WTC11 (cell line): ENCODE data around the gene GPATCH3. TPM values are rescaled to one million over a fixed set of nuclear protein-coding genes. Genes with fewer than 3 reads are reported as not detected.

Source experiments
- ESRRA ChIP-seq: sonication (generic); formaldehyde crosslinking; IDR thresholded peaks from 2 replicates; pipeline ENCODE4 v1.8.1; 2022; ENCODE audit warnings: mild to moderate bottlenecking, missing genetic modification reagents, borderline replicate concordance
- GABPB1 ChIP-seq: sonication (generic); formaldehyde crosslinking; IDR thresholded peaks from 2 replicates; pipeline ENCODE4 v1.8.1; 2023; ENCODE audit warnings: mild to moderate bottlenecking, missing genetic modification reagents
- IRF2 ChIP-seq: sonication (generic); formaldehyde crosslinking; IDR thresholded peaks from 2 replicates; pipeline ENCODE4 v1.8.0; 2022; ENCODE audit warnings: low read depth, missing genetic modification reagents, borderline replicate concordance
- KAT7 ChIP-seq: sonication (generic); formaldehyde crosslinking; IDR thresholded peaks from 2 replicates; pipeline ENCODE4 v1.8.1; 2023; ENCODE audit warnings: missing genetic modification reagents, mild to moderate bottlenecking, borderline replicate concordance
- MYBL2 ChIP-seq: sonication (generic); formaldehyde crosslinking; IDR thresholded peaks from 2 replicates; pipeline ENCODE4 v1.8.1; 2023; ENCODE audit warnings: mild to moderate bottlenecking, moderate library complexity, missing genetic modification reagents
- NFE2L1 ChIP-seq: sonication (generic); formaldehyde crosslinking; IDR thresholded peaks from 2 replicates; pipeline ENCODE4 v1.8.1; 2023; ENCODE audit warnings: missing genetic modification reagents
- NFYB ChIP-seq: sonication (generic); formaldehyde crosslinking; conservative IDR thresholded peaks from 2 replicates; pipeline ENCODE4 v1.8.0; 2022; ENCODE audit warnings: low read depth, missing genetic modification reagents
- OVOL2 ChIP-seq: fragments of 250-450 bp; sonication (Bioruptor Pico); IDR thresholded peaks from 2 replicates; pipeline ENCODE4 v1.9.0; 2021; ENCODE audit warnings: mild to moderate bottlenecking, borderline replicate concordance
- TCF7 ChIP-seq: sonication (generic); formaldehyde crosslinking; IDR thresholded peaks from 2 replicates; pipeline ENCODE4 v1.8.0; 2022; ENCODE audit warnings: mild to moderate bottlenecking, low read depth, missing genetic modification reagents, moderate library complexity
- ZNF138 ChIP-seq: sonication (generic); formaldehyde crosslinking; conservative IDR thresholded peaks from 2 replicates; pipeline ENCODE4 v1.8.1; 2022; ENCODE audit warnings: mild to moderate bottlenecking, moderate library complexity, missing genetic modification reagents
- ZNF232 ChIP-seq: sonication (generic); formaldehyde crosslinking; IDR thresholded peaks from 2 replicates; pipeline ENCODE4 v1.8.0; 2022; ENCODE audit warnings: mild to moderate bottlenecking, missing genetic modification reagents
- ZNF396 ChIP-seq: fragments of 250-450 bp; sonication (Bioruptor Pico); IDR thresholded peaks from 2 replicates; pipeline ENCODE4 v1.8.0; 2021; ENCODE audit warnings: mild to moderate bottlenecking, moderate library complexity, borderline replicate concordance
- total RNA-seq: library from RNA; stranded (reverse); gene quantifications from 3 replicates; pipeline ENCODE4 v1.2.3, GENCODE V29; 2021
- TF ChIP-seq, protein P1 (sequence below): sonication (generic); formaldehyde crosslinking; IDR thresholded peaks from 2 replicates; pipeline ENCODE4 v1.8.0; 2022; ENCODE audit warnings: mild to moderate bottlenecking, missing genetic modification reagents
- TF ChIP-seq, protein P2 (sequence below): fragments of 250-450 bp; sonication (Bioruptor Pico); IDR thresholded peaks from 2 replicates; pipeline ENCODE4 v2.1.2; 2022; ENCODE audit warnings: mild to moderate bottlenecking, moderate library complexity
- TF ChIP-seq, protein P3 (sequence below): sonication (generic); formaldehyde crosslinking; IDR thresholded peaks from 2 replicates; pipeline ENCODE4 v1.8.1; 2022; ENCODE audit warnings: low read depth, missing genetic modification reagents, borderline replicate concordance
- TF ChIP-seq, protein P4 (sequence below): sonication (generic); formaldehyde crosslinking; IDR thresholded peaks from 2 replicates; pipeline ENCODE4 v1.8.0; 2022; ENCODE audit warnings: mild to moderate bottlenecking, missing genetic modification reagents
- TF ChIP-seq, protein P5 (sequence below): fragments of 250-450 bp; sonication (Bioruptor Pico); IDR thresholded peaks from 2 replicates; pipeline ENCODE4 v1.9.0; 2021; ENCODE audit warnings: mild to moderate bottlenecking
- TF ChIP-seq, protein P6 (sequence below): fragments of 200-600 bp; IDR thresholded peaks from 2 replicates; pipeline ENCODE4 v1.8.0; 2022; ENCODE audit warnings: antibody characterized with exemption
- TF ChIP-seq, protein P7 (sequence below): fragments of 250-450 bp; sonication (Bioruptor Pico); IDR thresholded peaks from 2 replicates; pipeline ENCODE4 v1.8.0; 2021; ENCODE audit warnings: mild to moderate bottlenecking
- TF ChIP-seq, protein P8 (sequence below): sonication (generic); formaldehyde crosslinking; IDR thresholded peaks from 2 replicates; pipeline ENCODE4 v1.8.0; 2023; ENCODE audit warnings: mild to moderate bottlenecking, missing genetic modification reagents
- TF ChIP-seq, protein P9 (sequence below): fragments of 250-450 bp; sonication (Bioruptor Pico); conservative IDR thresholded peaks from 2 replicates; pipeline ENCODE4 v1.9.0; 2021; ENCODE audit warnings: mild to moderate bottlenecking
- TF ChIP-seq, protein P10 (sequence below): sonication (generic); formaldehyde crosslinking; IDR thresholded peaks from 2 replicates; pipeline ENCODE4 v1.8.1; 2023; ENCODE audit warnings: mild to moderate bottlenecking, moderate library complexity, missing genetic modification reagents

Gene GPATCH3
- total RNA-seq, 1 experiment from 2014 or later = 19.2 TPM

DNA sequence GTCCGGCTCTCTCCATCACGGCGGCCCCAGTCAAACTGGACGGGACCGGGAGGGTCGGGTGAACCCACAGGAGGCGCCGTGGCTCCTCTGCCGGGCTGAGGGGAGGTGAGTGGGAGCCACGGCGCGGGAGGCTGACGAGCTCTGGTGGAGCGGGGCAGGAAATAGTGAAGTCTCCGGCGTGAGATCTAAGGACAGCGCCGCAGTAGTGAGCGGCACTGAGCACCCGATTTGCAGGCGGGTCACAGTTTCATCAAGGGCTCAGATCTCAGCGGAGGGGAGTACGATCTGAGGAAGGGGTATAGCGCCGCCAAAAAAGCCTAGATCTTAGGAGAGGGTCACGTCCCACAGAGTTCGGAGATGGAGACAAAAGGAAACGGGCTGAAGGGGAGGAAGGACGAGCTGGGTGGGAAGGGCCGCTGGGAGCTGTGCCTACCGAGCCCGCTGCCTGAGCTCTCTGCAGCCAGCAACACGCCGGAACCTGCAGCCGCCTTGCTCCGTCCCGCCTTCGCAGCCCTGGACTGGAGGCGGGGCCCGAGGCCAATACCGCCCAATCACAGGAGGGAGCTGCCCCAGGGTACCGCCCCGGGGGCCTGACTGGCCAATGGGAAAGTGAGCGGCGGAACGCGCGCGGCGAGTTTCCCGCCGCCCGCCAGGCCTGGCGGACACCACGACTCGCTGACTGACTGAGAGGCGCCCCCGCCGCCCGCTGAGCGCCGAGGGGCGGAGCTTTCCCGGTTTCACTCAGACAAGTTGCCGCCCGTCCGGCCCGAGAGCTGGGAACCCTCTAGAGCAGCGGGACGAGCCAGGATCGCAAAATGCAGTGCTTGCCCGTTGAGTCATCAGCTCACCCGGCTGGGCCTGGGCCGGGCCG lies 35.4 kb downstream of the GPATCH3 start (continued):
- no peak for TF ChIP-seq OVOL2 (CRISPR knock-in tag)
- TF ChIP-seq, protein P1, sequence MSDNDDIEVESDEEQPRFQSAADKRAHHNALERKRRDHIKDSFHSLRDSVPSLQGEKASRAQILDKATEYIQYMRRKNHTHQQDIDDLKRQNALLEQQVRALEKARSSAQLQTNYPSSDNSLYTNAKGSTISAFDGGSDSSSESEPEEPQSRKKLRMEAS = peak; percentile 85
- TF ChIP-seq KAT7 = no peak
- TF ChIP-seq ZNF138 (CRISPR knock-in tag) = no peak
- TF ChIP-seq ZNF232 (CRISPR knock-in tag) = peak; percentile 68; the same call in 1 of the 2 replicates
- peak; percentile 91 for TF ChIP-seq NFYB
- TF ChIP-seq, protein P2, sequence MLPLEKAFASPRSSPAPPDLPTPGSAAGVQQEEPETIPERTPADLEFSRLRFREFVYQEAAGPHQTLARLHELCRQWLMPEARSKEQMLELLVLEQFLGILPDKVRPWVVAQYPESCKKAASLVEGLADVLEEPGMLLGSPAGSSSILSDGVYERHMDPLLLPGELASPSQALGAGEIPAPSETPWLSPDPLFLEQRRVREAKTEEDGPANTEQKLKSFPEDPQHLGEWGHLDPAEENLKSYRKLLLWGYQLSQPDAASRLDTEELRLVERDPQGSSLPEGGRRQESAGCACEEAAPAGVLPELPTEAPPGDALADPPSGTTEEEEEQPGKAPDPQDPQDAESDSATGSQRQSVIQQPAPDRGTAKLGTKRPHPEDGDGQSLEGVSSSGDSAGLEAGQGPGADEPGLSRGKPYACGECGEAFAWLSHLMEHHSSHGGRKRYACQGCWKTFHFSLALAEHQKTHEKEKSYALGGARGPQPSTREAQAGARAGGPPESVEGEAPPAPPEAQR (CRISPR knock-in tag) = no peak
- no peak for TF ChIP-seq IRF2 (CRISPR knock-in tag)
- TF ChIP-seq, protein P3, sequence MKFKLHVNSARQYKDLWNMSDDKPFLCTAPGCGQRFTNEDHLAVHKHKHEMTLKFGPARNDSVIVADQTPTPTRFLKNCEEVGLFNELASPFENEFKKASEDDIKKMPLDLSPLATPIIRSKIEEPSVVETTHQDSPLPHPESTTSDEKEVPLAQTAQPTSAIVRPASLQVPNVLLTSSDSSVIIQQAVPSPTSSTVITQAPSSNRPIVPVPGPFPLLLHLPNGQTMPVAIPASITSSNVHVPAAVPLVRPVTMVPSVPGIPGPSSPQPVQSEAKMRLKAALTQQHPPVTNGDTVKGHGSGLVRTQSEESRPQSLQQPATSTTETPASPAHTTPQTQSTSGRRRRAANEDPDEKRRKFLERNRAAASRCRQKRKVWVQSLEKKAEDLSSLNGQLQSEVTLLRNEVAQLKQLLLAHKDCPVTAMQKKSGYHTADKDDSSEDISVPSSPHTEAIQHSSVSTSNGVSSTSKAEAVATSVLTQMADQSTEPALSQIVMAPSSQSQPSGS (CRISPR knock-in tag) = no peak
- TF ChIP-seq, protein P4, sequence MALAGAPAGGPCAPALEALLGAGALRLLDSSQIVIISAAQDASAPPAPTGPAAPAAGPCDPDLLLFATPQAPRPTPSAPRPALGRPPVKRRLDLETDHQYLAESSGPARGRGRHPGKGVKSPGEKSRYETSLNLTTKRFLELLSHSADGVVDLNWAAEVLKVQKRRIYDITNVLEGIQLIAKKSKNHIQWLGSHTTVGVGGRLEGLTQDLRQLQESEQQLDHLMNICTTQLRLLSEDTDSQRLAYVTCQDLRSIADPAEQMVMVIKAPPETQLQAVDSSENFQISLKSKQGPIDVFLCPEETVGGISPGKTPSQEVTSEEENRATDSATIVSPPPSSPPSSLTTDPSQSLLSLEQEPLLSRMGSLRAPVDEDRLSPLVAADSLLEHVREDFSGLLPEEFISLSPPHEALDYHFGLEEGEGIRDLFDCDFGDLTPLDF (CRISPR knock-in tag) = no peak; the same call in 1 of the 2 replicates
- peak; percentile 48; the same call in 1 of the 2 replicates for TF ChIP-seq MYBL2
- TF ChIP-seq, protein P5, sequence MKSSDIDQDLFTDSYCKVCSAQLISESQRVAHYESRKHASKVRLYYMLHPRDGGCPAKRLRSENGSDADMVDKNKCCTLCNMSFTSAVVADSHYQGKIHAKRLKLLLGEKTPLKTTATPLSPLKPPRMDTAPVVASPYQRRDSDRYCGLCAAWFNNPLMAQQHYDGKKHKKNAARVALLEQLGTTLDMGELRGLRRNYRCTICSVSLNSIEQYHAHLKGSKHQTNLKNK (CRISPR knock-in tag) = no peak
- TF ChIP-seq ESRRA (CRISPR knock-in tag) = 0 out of 2 replicates have a peak, but pooled peaks have one; percentile 61
- no peak for TF ChIP-seq TCF7
- TF ChIP-seq, protein P6, sequence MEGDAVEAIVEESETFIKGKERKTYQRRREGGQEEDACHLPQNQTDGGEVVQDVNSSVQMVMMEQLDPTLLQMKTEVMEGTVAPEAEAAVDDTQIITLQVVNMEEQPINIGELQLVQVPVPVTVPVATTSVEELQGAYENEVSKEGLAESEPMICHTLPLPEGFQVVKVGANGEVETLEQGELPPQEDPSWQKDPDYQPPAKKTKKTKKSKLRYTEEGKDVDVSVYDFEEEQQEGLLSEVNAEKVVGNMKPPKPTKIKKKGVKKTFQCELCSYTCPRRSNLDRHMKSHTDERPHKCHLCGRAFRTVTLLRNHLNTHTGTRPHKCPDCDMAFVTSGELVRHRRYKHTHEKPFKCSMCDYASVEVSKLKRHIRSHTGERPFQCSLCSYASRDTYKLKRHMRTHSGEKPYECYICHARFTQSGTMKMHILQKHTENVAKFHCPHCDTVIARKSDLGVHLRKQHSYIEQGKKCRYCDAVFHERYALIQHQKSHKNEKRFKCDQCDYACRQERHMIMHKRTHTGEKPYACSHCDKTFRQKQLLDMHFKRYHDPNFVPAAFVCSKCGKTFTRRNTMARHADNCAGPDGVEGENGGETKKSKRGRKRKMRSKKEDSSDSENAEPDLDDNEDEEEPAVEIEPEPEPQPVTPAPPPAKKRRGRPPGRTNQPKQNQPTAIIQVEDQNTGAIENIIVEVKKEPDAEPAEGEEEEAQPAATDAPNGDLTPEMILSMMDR = no peak
- TF ChIP-seq, protein P7, sequence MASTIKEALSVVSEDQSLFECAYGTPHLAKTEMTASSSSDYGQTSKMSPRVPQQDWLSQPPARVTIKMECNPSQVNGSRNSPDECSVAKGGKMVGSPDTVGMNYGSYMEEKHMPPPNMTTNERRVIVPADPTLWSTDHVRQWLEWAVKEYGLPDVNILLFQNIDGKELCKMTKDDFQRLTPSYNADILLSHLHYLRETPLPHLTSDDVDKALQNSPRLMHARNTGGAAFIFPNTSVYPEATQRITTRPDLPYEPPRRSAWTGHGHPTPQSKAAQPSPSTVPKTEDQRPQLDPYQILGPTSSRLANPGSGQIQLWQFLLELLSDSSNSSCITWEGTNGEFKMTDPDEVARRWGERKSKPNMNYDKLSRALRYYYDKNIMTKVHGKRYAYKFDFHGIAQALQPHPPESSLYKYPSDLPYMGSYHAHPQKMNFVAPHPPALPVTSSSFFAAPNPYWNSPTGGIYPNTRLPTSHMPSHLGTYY = no peak
- peak; percentile 32; the same call in 1 of the 2 replicates for TF ChIP-seq NFE2L1 (CRISPR knock-in tag)
- TF ChIP-seq, protein P8, sequence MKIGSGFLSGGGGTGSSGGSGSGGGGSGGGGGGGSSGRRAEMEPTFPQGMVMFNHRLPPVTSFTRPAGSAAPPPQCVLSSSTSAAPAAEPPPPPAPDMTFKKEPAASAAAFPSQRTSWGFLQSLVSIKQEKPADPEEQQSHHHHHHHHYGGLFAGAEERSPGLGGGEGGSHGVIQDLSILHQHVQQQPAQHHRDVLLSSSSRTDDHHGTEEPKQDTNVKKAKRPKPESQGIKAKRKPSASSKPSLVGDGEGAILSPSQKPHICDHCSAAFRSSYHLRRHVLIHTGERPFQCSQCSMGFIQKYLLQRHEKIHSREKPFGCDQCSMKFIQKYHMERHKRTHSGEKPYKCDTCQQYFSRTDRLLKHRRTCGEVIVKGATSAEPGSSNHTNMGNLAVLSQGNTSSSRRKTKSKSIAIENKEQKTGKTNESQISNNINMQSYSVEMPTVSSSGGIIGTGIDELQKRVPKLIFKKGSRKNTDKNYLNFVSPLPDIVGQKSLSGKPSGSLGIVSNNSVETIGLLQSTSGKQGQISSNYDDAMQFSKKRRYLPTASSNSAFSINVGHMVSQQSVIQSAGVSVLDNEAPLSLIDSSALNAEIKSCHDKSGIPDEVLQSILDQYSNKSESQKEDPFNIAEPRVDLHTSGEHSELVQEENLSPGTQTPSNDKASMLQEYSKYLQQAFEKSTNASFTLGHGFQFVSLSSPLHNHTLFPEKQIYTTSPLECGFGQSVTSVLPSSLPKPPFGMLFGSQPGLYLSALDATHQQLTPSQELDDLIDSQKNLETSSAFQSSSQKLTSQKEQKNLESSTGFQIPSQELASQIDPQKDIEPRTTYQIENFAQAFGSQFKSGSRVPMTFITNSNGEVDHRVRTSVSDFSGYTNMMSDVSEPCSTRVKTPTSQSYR = no peak
- TF ChIP-seq, protein P9, sequence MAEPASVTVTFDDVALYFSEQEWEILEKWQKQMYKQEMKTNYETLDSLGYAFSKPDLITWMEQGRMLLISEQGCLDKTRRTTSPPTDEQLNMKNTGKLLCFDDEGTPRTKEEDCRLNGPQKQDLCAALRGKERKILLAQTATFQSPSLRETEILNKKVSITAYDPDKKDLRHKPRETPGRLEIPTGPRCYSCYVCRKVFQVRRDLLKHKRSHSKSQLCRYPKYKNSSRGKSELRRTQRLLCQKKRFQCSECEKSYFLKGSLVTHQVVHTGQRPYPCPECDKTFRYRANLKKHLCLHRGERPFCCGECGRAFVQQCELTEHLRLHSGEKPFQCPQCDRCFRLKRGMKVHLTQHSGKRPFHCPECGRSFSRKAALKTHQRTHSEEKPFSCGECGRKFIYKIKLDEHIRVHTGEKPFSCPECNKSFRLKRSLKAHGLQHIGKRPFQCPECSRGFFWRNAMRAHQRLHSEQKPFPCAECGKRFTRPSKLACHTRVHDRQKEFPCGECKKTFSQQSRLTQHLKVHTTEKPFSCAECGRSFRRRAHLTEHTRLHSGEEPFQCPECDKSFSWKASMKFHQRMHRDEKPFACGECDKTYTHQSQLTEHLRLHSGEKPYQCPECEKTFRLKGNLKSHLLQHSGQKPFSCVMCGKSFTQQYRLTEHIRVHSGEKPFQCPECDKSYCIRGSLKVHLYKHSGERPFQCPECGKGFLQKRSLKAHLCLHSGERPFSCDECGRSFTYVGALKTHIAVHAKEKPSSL = no peak
- TF ChIP-seq, protein P10, sequence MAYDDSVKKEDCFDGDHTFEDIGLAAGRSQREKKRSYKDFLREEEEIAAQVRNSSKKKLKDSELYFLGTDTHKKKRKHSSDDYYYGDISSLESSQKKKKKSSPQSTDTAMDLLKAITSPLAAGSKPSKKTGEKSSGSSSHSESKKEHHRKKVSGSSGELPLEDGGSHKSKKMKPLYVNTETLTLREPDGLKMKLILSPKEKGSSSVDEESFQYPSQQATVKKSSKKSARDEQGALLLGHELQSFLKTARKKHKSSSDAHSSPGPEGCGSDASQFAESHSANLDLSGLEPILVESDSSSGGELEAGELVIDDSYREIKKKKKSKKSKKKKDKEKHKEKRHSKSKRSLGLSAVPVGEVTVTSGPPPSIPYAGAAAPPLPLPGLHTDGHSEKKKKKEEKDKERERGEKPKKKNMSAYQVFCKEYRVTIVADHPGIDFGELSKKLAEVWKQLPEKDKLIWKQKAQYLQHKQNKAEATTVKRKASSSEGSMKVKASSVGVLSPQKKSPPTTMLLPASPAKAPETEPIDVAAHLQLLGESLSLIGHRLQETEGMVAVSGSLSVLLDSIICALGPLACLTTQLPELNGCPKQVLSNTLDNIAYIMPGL (CRISPR knock-in tag) = peak; percentile 53; the same call in 1 of the 2 replicates
- TF ChIP-seq ZNF396 (CRISPR knock-in tag) = no peak
- peak; percentile 66 for TF ChIP-seq GABPB1 (CRISPR knock-in tag)
